ENCODE data around the gene MTREX.

DNA sequence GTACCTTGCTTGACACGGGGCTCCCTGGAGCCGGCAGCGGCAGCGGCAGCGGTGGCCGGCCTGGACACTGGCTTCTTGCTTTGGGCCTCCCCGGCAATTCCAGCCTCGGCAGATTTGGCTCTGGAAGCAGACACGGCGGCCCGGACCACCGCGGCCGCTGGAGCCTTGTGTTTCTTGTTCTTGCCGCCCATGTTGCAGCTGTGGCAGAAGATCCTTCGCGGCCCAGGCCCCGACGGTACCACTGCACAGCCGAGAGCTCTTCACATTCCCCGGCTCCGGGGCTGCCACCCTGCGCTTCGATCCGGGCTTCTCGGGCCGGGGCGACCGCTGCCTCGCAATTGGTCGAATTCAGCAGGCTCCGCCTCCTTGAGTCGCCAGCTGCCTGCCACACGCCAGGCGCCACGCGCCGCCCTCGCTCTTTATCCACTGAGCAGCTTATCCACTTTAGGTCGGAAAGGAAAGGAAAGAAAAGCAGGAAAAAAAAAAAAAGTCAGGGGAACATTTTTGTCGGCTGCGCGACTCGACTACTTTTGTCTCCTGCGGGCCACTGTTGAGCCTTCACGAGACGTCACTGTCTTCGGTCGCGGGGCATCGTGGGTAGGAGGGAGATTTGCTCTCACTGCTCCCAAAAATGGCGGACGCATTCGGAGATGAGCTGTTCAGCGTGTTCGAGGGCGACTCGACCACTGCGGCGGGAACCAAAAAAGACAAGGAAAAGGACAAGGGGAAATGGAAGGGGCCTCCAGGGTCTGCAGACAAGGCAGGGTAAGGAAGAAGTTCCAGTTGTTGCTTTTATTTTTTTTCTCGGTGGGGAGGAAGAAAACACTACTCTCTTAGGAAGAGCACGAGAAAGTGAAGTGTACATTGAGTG lies at the start of gene MTREX, which contains the start of gene DHX29:
- TF ChIP-seq, protein P1, sequence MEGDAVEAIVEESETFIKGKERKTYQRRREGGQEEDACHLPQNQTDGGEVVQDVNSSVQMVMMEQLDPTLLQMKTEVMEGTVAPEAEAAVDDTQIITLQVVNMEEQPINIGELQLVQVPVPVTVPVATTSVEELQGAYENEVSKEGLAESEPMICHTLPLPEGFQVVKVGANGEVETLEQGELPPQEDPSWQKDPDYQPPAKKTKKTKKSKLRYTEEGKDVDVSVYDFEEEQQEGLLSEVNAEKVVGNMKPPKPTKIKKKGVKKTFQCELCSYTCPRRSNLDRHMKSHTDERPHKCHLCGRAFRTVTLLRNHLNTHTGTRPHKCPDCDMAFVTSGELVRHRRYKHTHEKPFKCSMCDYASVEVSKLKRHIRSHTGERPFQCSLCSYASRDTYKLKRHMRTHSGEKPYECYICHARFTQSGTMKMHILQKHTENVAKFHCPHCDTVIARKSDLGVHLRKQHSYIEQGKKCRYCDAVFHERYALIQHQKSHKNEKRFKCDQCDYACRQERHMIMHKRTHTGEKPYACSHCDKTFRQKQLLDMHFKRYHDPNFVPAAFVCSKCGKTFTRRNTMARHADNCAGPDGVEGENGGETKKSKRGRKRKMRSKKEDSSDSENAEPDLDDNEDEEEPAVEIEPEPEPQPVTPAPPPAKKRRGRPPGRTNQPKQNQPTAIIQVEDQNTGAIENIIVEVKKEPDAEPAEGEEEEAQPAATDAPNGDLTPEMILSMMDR (conservative IDR thresholded peaks at IDR 0.05; ENCODE audit: low read length) = no peak
- no peak for TF ChIP-seq EZH2phosphoT487 (IDR thresholded peaks at IDR 0.05; ENCODE audit: borderline replicate concordance, low read depth, low read length)
